Stromal cell of bone marrow (primary cell): ENCODE measurements around the gene CLIC4.
"Not testable (repeated sequence)": the region's sequence is repeated elsewhere in the genome, so short reads cannot be mapped to it uniquely, and the experiment has no call there.

Experiments used
- DNase-seq: peaks from one replicate; pipeline ENCODE4 v3.0.0-alpha.2; 2012; ENCODE audit warnings: low read depth

Gene CLIC4

DNA sequence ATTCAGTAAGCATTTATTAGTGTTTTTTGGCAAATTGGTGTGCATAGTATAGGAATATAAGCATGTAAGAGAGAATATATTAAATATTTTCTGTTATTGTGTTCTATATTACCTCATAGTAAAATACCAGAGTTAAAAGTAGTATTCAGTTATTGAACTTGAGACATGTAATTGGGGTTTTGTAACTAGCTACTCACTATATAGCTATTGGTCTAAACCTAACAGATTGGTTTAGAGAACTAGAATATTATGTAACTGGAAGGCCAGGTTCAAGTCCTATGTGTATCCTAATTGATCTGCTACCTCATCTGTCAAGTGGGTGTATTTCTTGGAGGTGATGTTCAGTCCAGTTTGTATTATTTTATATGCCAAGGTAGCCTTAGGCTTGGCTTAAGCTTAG lies 26.3 kb downstream of the CLIC4 start:
- DNase-seq = no peak

GRCh38 chr1:24773618-24774017 lies 28.4 kb downstream of the CLIC4 start:
- DNase-seq = no peak

DNA sequence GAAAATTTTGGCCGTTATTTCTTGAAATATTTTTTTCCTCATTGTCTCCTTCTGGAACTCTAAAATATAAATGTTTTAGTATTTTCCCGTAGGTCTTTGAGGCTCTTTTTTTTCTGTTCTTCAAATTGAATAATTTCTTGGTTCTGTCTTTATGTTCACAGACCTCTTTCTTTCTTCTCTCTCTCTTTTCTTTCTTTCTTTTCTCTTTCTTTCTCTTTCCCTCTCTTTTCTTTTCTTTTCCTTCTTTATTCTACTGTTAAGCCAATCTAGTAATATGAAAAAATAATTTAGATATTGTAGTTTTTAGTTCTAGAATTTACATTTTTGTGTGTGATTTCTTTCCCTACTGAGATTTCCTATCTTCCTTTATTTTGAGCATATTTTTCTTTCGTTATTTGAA lies 30.1 kb downstream of the CLIC4 start:
- DNase-seq = no peak

- DNase-seq = no peak
Observed at GRCh38 chr1:24775916-24776315, 30.7 kb downstream of the CLIC4 start.

GRCh38 chr1:24776821-24777220 lies 31.6 kb downstream of the CLIC4 start:
- no peak for DNase-seq

- DNase-seq = no peak
Observed at GRCh38 chr1:24778141-24778540, 32.9 kb downstream of the CLIC4 start.

DNA sequence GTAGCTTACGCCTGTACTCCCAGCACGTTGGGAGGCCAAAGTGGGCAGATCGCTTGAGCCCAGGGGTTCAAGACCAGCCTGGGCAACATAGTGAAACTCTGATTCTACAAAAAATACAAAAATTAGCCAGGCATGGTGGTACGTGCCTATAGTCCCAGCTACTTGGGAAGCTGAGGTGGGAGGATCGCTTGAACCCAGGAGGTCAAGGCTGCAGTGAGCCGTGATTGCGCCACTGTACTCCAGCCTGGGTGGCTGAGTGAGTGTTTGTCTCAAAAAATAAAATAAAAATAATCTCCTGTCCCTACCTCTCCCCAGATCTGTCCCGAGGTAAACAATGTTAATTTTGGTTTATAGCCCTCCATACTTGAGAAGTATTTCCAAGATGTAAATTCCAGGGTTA lies 34.0 kb downstream of the CLIC4 start:
- not testable (repeated sequence) for DNase-seq

- DNase-seq = no peak
Observed at GRCh38 chr1:24779689-24780464, 34.6 kb downstream of the CLIC4 start.

GRCh38 chr1:24780626-24781025 lies 35.4 kb downstream of the CLIC4 start:
- DNase-seq = not testable (repeated sequence)

- no peak for DNase-seq
Observed at GRCh38 chr1:24782689-24783088, 37.4 kb downstream of the CLIC4 start.

DNA sequence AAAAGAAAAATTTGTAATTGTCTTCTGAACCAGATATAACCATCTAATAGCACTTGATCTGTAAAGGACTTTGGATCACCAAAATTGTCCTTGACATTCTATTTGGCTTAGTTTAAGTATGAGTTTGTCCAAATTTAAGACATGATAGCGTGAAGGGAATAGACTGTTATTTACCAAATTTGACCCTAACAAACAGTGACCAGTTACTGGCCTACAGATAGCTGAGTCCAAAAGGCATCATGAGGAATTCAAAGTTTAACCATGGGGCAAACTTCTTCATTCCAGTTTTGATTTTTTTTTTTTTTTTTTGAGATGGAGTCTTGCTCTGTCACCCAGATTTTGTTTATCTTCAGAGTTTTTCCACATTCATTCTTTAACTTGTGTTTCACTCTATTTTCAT lies 38.5 kb downstream of the CLIC4 start:
- no peak for DNase-seq

- DNase-seq = no peak
Observed at GRCh38 chr1:24786191-24786590, 40.9 kb downstream of the CLIC4 start.

DNA sequence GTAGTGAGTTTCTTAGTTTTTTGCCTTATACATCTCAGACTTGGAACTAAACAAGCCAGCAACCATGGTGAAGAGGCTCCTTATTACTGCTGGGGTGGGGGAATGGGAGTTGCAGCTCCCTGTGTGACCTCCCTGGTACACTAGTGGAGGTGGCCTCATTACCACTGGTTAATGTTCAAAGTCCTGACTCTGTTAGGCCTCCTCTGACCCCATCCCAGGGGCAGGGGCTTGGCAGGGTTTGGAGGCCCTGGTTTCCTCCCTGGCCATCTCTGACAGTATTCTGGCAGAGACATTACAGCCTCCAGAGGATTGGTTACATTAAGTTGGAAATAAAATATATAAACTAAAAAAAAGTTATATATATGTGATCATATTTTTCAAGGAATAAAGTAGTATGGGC lies 45.2 kb downstream of the CLIC4 start:
- no peak for DNase-seq

DNA sequence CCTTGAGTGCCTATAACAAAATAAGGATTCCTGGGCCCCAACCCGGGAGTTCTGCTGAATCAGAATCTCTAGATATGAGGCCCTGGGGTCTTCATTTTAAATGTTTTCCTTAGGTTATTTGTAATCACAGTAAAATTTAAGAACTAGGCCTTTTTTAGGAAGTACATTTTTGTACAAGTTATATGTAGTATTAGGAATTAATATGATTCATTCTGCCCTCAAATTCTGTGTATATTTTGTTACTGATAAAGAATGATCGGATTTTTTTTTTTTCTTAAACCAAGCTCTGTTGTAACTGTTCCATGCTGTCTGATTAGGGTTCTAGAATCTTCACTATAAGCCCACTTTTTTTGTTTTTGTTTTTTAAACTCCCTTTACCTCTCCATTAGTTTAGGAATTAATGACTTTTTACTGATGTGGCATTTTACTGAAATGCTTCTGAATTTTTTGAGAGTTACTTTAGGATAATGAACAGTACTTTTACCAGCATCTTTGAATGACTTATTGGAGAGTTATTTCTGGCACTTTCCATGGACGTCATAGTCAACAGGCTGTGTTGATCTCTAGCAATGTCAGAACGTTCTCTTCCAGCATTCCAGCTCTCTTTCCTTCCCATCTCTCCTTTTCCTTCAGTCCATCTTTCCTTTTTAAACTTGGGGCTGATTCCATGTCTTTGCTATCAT lies 48.3 kb downstream of the CLIC4 start:
- peak; percentile 59 for DNase-seq

DNA sequence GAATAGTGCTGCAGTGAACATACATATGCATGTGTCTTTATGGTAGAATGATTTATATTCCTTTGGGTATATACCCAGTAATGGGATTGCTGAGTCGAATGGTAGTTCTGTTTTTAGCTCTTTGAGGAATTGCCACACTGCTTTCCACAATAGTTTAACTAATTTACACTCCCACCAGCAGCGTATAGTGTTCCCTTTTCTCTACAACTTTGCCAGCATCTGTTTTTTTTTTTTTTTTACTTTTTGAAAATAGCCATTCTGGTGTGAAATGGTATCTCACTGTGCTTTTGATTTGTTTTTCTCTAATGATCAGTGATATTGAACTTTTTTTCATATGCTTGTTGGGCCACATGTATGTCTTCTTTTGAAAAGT lies 48.9 kb downstream of the CLIC4 start:
- not testable (repeated sequence) for DNase-seq

DNA sequence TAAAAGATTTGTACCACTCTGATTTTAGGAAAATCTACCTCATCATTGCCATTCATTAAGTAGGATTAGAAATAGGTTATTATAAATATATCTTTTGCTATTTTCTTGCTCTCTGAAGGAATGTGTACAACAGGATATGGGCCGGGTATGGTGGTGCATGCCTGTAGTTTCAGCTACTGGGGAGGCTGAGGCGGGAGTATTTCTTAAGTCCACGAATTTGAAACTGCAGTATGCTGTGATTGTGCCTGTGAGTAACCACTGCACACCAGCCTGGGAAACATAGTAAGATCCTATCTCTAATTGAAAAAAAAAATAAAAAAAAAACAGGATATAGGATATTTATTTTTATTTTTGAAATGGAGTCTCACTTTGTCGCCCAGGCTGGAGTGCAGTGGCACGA lies 50.0 kb downstream of the CLIC4 start:
- no peak for DNase-seq

GRCh38 chr1:24796524-24796923 lies 51.3 kb downstream of the CLIC4 start:
- DNase-seq = no peak

DNA sequence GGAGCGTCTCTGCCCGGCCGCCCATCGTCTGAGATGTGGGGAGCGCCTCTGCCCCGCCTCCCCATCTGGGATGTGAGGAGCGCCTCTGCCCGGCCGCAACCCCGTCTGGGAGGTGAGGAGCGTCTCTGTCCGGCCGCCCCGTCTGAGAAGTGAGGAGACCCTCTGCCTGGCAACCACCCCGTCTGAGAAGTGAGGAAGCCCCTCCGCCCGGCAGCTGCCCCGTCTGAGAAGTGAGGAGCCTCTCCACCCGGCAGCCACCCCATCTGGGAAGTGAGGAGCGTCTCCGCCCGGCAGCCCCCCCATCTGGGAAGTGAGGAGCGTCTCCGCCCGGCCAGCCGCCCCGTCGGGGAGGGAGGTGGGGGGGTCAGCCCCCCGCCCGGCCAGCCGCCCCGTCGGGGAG lies 54.0 kb downstream of the CLIC4 start:
- DNase-seq = not testable (repeated sequence)

- no peak for DNase-seq
Observed at GRCh38 chr1:24801176-24801575, 55.9 kb downstream of the CLIC4 start.

GRCh38 chr1:24803220-24803619 lies 58.0 kb downstream of the CLIC4 start:
- peak; percentile 23 for DNase-seq

- no peak for DNase-seq
Observed at GRCh38 chr1:24803987-24804530, 58.8 kb downstream of the CLIC4 start.

DNA sequence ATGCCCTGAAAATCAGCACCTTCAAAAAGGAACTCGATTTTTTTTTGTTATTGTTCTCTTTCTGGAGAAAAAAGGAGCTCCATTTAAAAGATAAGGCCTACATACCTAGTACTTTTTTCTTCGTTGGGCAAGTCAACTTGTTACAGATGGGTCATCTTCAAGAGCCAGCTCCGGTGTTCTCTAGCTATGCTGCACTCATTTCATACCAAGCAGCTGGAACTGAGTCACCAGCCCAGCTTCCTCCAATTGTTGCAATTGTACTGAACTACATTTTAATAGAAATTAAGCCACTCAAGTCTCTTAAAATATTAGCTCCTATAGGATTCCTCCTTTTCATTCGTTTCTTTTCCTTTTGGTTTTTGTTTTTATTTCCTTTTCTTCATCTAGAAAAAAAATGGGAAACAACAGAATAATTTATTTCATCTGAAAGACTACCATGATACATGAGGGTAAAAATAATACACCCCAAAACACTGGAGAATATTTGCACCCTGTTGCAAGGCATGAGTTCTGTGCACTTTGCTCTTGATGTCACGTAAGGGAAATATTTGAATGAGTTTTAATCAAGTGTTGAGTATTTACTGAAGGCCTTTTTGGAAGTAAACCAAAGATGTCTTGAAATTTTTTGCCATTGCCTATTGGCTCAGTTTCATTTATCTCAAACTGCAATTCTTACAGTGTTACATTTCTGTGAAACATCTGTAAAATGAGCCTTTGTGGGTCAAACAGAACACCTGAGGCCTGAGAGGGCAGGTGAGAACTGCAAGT lies 60.5 kb downstream of the CLIC4 start:
- no peak for DNase-seq

GRCh38 chr1:24806588-24806987 lies 61.3 kb downstream of the CLIC4 start:
- DNase-seq = no peak
